KG1 (cell line): ENCODE results near the gene RPP25.
"Not testable (repeated sequence)": the region's sequence is repeated elsewhere in the genome, so short reads cannot be mapped to it uniquely, and the experiment has no call there.

Experiments used
- DNase-seq: peaks from one replicate; lab custom pipeline; 2025; lab: John Stamatoyannopoulos, UW

RPP25 gene

GRCh38 chr15:74917676-74918075 lies 38.9 kb downstream of the RPP25 start:
- no peak for DNase-seq

DNA sequence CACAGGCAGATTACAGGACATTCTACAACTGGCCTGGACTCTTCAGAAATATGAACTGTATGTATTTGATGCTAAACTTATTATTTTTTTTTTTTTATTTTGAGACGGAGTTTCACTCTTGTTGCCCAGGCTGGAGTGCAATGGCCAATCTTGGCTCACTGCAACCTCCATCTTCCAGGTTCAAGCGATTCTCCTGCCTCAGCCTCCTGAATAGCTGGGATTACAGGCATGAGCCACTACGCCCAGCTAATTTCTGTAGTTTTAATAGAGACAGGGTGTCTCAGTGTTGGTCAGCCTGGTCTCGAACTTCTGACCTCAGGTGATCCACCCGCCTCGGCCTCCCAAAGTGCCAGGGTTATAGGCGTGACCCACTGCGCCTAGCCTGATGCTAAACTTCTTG lies 42.8 kb downstream of the RPP25 start:
- DNase-seq = not testable (repeated sequence)

DNA sequence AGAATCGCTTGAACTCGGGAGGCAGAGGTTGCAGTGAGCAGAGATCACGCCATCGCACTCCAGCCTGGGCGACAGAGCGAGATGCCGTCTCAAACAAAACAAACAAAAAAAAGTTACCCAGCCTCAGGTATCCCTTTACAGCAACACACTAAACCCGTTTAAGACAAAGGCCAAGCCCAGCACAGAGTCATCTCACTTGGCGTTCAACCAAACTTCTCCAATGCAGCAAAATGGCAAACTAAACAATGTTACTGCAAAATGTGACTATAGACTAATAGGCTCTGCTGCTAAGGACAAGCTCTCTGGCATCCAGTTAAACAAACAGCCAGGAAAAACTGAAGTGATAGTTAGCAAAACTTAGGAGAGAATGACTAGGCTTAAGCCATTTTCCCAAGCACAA lies 43.5 kb downstream of the RPP25 start:
- no peak for DNase-seq

DNA sequence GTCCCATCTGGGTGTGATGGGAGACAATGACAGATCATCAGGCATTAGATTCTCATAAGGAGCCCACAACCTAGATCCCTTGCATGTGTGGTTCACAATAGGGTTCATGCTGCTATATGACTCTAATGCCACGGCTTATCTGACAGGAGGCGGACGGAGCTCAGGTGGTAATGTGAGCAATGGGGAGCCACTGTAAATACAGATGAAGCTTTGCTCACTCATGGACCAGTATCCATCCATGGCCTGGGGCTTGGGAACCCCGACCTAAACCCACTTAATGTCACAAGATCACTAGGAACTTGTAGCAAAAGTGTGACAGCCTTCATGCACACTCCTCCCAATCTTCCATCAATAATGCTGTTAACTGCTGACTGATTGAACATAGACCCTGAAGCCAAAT lies 47.9 kb downstream of the RPP25 start:
- DNase-seq = no peak

DNA sequence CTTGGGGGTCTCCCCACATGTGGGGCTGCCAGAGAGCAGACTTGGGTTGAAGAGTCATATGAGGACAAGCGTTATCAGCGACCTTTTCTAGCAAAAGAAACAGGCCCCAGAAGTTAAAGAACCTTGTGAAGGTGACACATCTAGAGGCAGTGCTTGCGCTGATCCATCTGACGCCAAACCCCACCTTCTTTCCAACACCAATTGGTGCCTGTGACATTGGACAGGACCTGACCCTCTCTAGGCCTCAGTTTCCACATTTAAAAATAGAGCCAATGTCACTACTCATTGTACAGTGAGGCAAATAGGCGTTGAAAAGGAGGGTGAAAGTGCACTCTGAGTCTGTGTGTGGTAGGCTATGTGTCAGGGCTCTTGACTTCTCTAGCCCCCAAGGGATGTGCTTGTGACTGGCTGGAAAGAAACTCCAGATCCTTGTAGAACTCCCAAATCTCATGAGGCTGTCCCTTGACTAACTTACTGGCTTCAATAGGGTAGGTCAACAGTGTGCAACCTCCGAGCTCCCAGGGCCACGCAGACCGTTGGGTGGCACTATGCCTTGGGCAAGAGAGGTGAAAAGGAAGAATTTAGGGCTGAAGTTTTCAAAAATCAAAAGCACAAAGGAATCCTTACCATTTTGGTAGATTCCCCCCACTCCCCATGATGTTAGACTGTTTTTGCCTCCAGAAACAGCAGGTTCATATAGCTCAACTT lies 49.3 kb downstream of the RPP25 start:
- DNase-seq = no peak

DNA sequence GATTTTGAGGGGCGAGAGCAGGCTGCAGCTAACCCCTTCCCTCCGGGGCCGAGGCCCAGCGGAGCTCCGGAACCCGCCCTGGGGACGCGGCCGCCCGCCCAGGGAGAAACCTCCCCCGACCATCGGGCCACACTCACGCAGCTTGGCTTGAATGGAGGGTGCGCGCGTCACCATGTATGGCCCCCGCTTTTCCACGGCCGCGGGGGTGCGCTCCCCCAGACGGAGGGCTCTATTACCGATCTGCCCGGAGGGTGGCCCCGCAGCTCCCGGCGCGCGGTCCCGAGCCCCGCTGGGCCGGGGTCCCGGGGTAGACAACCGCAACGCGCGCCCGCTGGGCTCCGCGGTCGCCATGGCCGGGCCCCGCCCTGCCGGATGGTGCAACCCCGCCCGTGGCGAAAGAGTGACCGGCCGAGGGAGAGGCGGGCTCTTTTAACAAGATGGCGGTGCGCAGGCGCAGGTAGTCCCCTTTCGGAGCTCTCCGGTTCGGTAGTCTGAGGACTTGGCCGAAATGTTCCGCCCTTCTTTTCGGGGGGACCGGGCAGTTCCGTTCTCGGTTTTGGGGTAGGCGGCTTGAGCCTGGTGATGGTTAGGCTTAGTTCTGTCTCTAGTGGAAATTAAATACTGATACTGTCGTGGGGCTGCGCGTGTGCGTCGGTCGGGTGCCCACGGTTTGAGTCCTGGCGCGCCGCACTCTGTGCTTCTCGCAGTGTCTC lies 50.0 kb downstream of the RPP25 start, which contains the start of gene FAM219B:
Gene FAM219B, minus strand, starts transcription at position 402 of the 713 bp plus-strand sequence. Its CDS starts 51 bp downstream, at position 351.
- peak; percentile 86 for DNase-seq

GRCh38 chr15:74906067-74906449 lies 50.5 kb downstream of the RPP25 start:
- no peak for DNase-seq
